ENCODE results near the gene LCN6.
"Not testable (repeated sequence)": the region's sequence is repeated elsewhere in the genome, so short reads cannot be mapped to it uniquely, and the experiment has no call there.

The LCN6 gene

GRCh38 chr9:136773386-136774044 lies 25.2 kb upstream of the LCN6 start:
- peak; percentile 39 for DNase-seq (ENCODE audit: extremely low spot score)
- ChIA-PET CTCF (no interaction called here), POLR2A (no interaction called here)
- no peak for TF ChIP-seq CTCF (IDR thresholded peaks at IDR 0.05; ENCODE audit: control extremely low read depth, extremely low read depth, low read depth, missing control alignments)

- DNase-seq (ENCODE audit: extremely low spot score), result peak; percentile 3
- ChIA-PET POLR2A (no interaction called here), CTCF (interaction anchor here (1.8 to 1.9 kb wide), 2 partner anchors 258 to 263 kb away, joined by 7 read pairs; no protein-coding TSS in a partner anchor)
- TF ChIP-seq CTCF (IDR thresholded peaks at IDR 0.05; ENCODE audit: control extremely low read depth, extremely low read depth, low read depth, missing control alignments), result no peak
Measured at GRCh38 chr9:136771907-136772415, 23.6 kb upstream of the LCN6 start.

- peak; percentile 74 for TF ChIP-seq CTCF (IDR thresholded peaks at IDR 0.05; ENCODE audit: control extremely low read depth, extremely low read depth, low read depth, missing control alignments)
- DNase-seq (ENCODE audit: extremely low spot score), result peak; percentile 76
- ChIA-PET POLR2A (no interaction called here), CTCF (interaction anchor here (0.6 to 5.4 kb wide), 8 partner anchors 10 to 42 kb away, joined by 3 to 79 read pairs (median 4); partner anchors contain the start of gene LCN8)
Measured at GRCh38 chr9:136769710-136770191, 21.4 kb upstream of the LCN6 start.

GRCh38 chr9:136766410-136767120 lies 18.2 kb upstream of the LCN6 start:
- CTCF ChIA-PET, result interaction anchor here (0.7 to 5.4 kb wide), 22 partner anchors 9 to 302 kb away, joined by 3 to 79 read pairs (median 4); partner anchors contain the start of genes AGPAT2, AJM1, LCN8 and NPDC1

GRCh38 chr9:136765745-136766409 lies 17.6 kb upstream of the LCN6 start:
- CTCF ChIA-PET, result interaction anchor here (0.9 to 5.4 kb wide), 18 partner anchors 8 to 269 kb away, joined by 3 to 79 read pairs (median 4); partner anchors contain the start of genes AGPAT2, AJM1 and LCN8
- peak; percentile 58 for DNase-seq (ENCODE audit: extremely low spot score)
- POLR2A ChIA-PET, result not testable (repeated sequence)

More at GRCh38 chr9:136766410-136767120, 18.2 kb upstream of the LCN6 start:
- DNase-seq (ENCODE audit: extremely low spot score); POLR2A ChIA-PET: not testable (repeated sequence)
- TF ChIP-seq CTCF (IDR thresholded peaks at IDR 0.05; ENCODE audit: control extremely low read depth, extremely low read depth, low read depth, missing control alignments), result peak; percentile 8

GRCh38 chr9:136765041-136765440 lies 16.7 kb upstream of the LCN6 start:
- TF ChIP-seq CTCF (IDR thresholded peaks at IDR 0.05; ENCODE audit: control extremely low read depth, extremely low read depth, low read depth, missing control alignments), result no peak
- ChIA-PET CTCF (interaction anchor here (1.4 to 5.4 kb wide), 2 partner anchors 16 to 36 kb away, joined by 4 to 79 read pairs; no protein-coding TSS in a partner anchor), POLR2A (no interaction called here)
- DNase-seq (ENCODE audit: extremely low spot score), result no peak
